ENCODE measurements around the gene GSTA5.
"Not testable (repeated sequence)": the region's sequence is repeated elsewhere in the genome, so short reads cannot be mapped to it uniquely, and the experiment has no call there.

The GSTA5 gene

GRCh38 chr6:52840763-52841585 lies at the start of gene GSTA5:
Gene GSTA5, minus strand, starts transcription at chr6:52840813.
- no peak for DNase-seq (ENCODE audit: low read depth in 2 of 2)

GRCh38 chr6:52890018-52890417 lies 49.4 kb upstream of the GSTA5 start:
- no peak for DNase-seq (ENCODE audit: low read depth in 2 of 2)

- DNase-seq (ENCODE audit: low read depth in 2 of 2) = no peak
These were observed 47.4 kb upstream of the GSTA5 start for GRCh38 chr6:52887910-52888524.

- peak; percentile 30 to 48 for DNase-seq (ENCODE audit: low read depth in 2 of 2)
These were observed 41.6 kb upstream of the GSTA5 start for GRCh38 chr6:52881996-52882841.

GRCh38 chr6:52881662-52881995 lies 41.0 kb upstream of the GSTA5 start:
- no peak for DNase-seq (ENCODE audit: low read depth in 2 of 2)

- no peak for DNase-seq (ENCODE audit: low read depth in 2 of 2)
These were observed 37.2 kb upstream of the GSTA5 start for GRCh38 chr6:52877786-52878185.

GRCh38 chr6:52877168-52877567 lies 36.6 kb upstream of the GSTA5 start:
- DNase-seq (ENCODE audit: low read depth in 2 of 2) = no peak

- DNase-seq (ENCODE audit: low read depth in 2 of 2) = no peak
These were observed 35.6 kb upstream of the GSTA5 start for GRCh38 chr6:52876056-52876787.

GRCh38 chr6:52872031-52872430 lies 31.4 kb upstream of the GSTA5 start:
- DNase-seq (ENCODE audit: low read depth in 2 of 2) = no peak

GRCh38 chr6:52871621-52872020 lies 31.0 kb upstream of the GSTA5 start:
- no peak for DNase-seq (ENCODE audit: low read depth in 2 of 2)

GRCh38 chr6:52870335-52871091 lies 29.9 kb upstream of the GSTA5 start:
- DNase-seq (ENCODE audit: low read depth in 2 of 2) = not testable (repeated sequence)

GRCh38 chr6:52868899-52869298 lies 28.3 kb upstream of the GSTA5 start:
- DNase-seq (ENCODE audit: low read depth in 2 of 2) = not testable (repeated sequence)

GRCh38 chr6:52868240-52868639 lies 27.6 kb upstream of the GSTA5 start:
- no peak for DNase-seq (ENCODE audit: low read depth in 2 of 2)

- not testable (repeated sequence) for DNase-seq (ENCODE audit: low read depth in 2 of 2)
These were observed 20.5 kb upstream of the GSTA5 start for GRCh38 chr6:52861151-52861550.

GRCh38 chr6:52858416-52858815 lies 17.8 kb upstream of the GSTA5 start:
- no peak for DNase-seq (ENCODE audit: low read depth in 2 of 2)

GRCh38 chr6:52856137-52856536 lies 15.5 kb upstream of the GSTA5 start:
- DNase-seq (ENCODE audit: low read depth in 2 of 2) = not testable (repeated sequence)

- no peak for DNase-seq (ENCODE audit: low read depth in 2 of 2)
These were observed 8.5 kb upstream of the GSTA5 start for GRCh38 chr6:52849137-52849536.

GRCh38 chr6:52846002-52846401 lies 5.4 kb upstream of the GSTA5 start:
- no peak for DNase-seq (ENCODE audit: low read depth in 2 of 2)

GRCh38 chr6:52843605-52844004 lies 3.0 kb upstream of the GSTA5 start:
- no peak for DNase-seq (ENCODE audit: low read depth in 2 of 2)

GRCh38 chr6:52839124-52840055 lies 1.2 kb downstream of the GSTA5 start:
- peak; percentile 15 to 22 for DNase-seq (ENCODE audit: low read depth in 2 of 2)

Data from stimulated activated CD8-positive, alpha-beta memory T cell treated with anti-CD3 and anti-CD28 coated beads, Interleukin-15, amount 100 ng/mL, for 48 hours (primary cell).